ENCODE data around the gene TRPV3. TPM values are rescaled to one million over a fixed set of nuclear protein-coding genes. Genes with fewer than 3 reads are reported as not detected.

Gene TRPV3
- polyA plus RNA-seq, 1 donor (not counting 4 experiments of a cell fraction or from before 2014, with no cell fraction given): 9.4 TPM

- TF ChIP-seq CTCF (optimal IDR thresholded peaks at IDR 0.05 in 1 of 3, IDR thresholded peaks at IDR 0.05 in 1 of 3, conservative IDR thresholded peaks at IDR 0.05 in 1 of 3; ENCODE audit: extremely low read depth in 1 of 3, insufficient read depth in 2 of 3, low read length in 3 of 3) (no peak), EZH2 (IDR thresholded peaks at IDR 0.05; ENCODE audit: low read length) (no peak)
- Histone ChIP-seq H3K27me3 (ENCODE audit: control insufficient read depth, extremely low read depth, insufficient read depth, low read length) (no peaks in the 10 kb centered on the region), H3K27ac (ENCODE audit: control insufficient read depth, insufficient read depth, low read length) (no peak overlapping the region), H3K4me2 (ENCODE audit: control insufficient read depth, extremely low read depth, insufficient read depth, low read depth, low read length) (no peak overlapping the region), H2AFZ (ENCODE audit: control insufficient read depth, low read length) (no peak overlapping the region), H3K4me1 (ENCODE audit: control insufficient read depth, extremely low read depth, insufficient read depth, low read length) (no peaks in the 10 kb centered on the region), H3K79me2 (ENCODE audit: control insufficient read depth, insufficient read depth, low read length) (no peaks in the 10 kb centered on the region), H3K36me3 (ENCODE audit: control insufficient read depth in 2 of 2, extremely low read depth in 1 of 2, insufficient read depth in 2 of 2, low read length in 2 of 2) (peaks cover 7 to 9% of the 10 kb centered on the region in 2 experiments), H3K9me1 (ENCODE audit: control insufficient read depth, extremely low read depth, insufficient read depth, low read length) (no peaks in the 10 kb centered on the region), H3K9ac (ENCODE audit: control insufficient read depth, extremely low read depth, insufficient read depth, low read length) (no peak overlapping the region), H3K4me3 (ENCODE audit: control insufficient read depth in 2 of 3, extremely low read depth in 1 of 3, insufficient read depth in 2 of 3, low read depth in 1 of 3, low read length in 3 of 3) (no peak overlapping the region), H3K9me3 (ENCODE audit: control insufficient read depth, low read depth, low read length) (no peaks in the 10 kb centered on the region), H4K20me1 (ENCODE audit: control insufficient read depth, extremely low read depth, insufficient read depth, low read length) (no peaks in the 10 kb centered on the region)
- FAIRE-seq (no peak), DNase-seq (ENCODE audit: low read depth, low spot score) (no peak)
- dilution Hi-C loops (cut with MboI; ENCODE audit: extremely low pct_ligation_motif_present, low sequenced_read_pairs): no loop called here
Measured at GRCh38 chr17:3507869-3508268, 49.7 kb downstream of the TRPV3 start.

GRCh38 chr17:3507071-3507470 is 50.5 kb downstream of the TRPV3 start:
- H4K20me1 ChIP-seq (ENCODE audit: control insufficient read depth, extremely low read depth, insufficient read depth, low read length): no peaks in the 10 kb centered on the region
- no peak overlapping the region for H3K27ac ChIP-seq (ENCODE audit: control insufficient read depth, insufficient read depth, low read length)
- no peaks in the 10 kb centered on the region for H3K27me3 ChIP-seq (ENCODE audit: control insufficient read depth, extremely low read depth, insufficient read depth, low read length)
- no peak overlapping the region for H3K4me2 ChIP-seq (ENCODE audit: control insufficient read depth, extremely low read depth, insufficient read depth, low read depth, low read length)
- no peak for TF ChIP-seq CTCF (optimal IDR thresholded peaks at IDR 0.05 in 1 of 3, IDR thresholded peaks at IDR 0.05 in 1 of 3, conservative IDR thresholded peaks at IDR 0.05 in 1 of 3; ENCODE audit: extremely low read depth in 1 of 3, insufficient read depth in 2 of 3, low read length in 3 of 3)
- no peaks in the 10 kb centered on the region for H3K79me2 ChIP-seq (ENCODE audit: control insufficient read depth, insufficient read depth, low read length)
- FAIRE-seq (no peak), DNase-seq (ENCODE audit: low read depth, low spot score) (no peak)
- dilution Hi-C loops (cut with MboI; ENCODE audit: extremely low pct_ligation_motif_present, low sequenced_read_pairs): no loop called here
- H3K9me3 ChIP-seq (ENCODE audit: control insufficient read depth, low read depth, low read length): no peaks in the 10 kb centered on the region
- no peak overlapping the region for H3K4me3 ChIP-seq (ENCODE audit: control insufficient read depth in 2 of 3, extremely low read depth in 1 of 3, insufficient read depth in 2 of 3, low read depth in 1 of 3, low read length in 3 of 3)
- no peak overlapping the region for H2AFZ ChIP-seq (ENCODE audit: control insufficient read depth, low read length)
- no peaks in the 10 kb centered on the region for H3K9me1 ChIP-seq (ENCODE audit: control insufficient read depth, extremely low read depth, insufficient read depth, low read length)
- H3K4me1 ChIP-seq (ENCODE audit: control insufficient read depth, extremely low read depth, insufficient read depth, low read length): no peaks in the 10 kb centered on the region
- H3K9ac ChIP-seq (ENCODE audit: control insufficient read depth, extremely low read depth, insufficient read depth, low read length): no peak overlapping the region
- peaks cover 4 to 5% of the 10 kb centered on the region in 2 experiments for H3K36me3 ChIP-seq (ENCODE audit: control insufficient read depth in 2 of 2, extremely low read depth in 1 of 2, insufficient read depth in 2 of 2, low read length in 2 of 2)

Data from keratinocyte (primary cell).